HEK293 (cell line): ENCODE measurements around the gene PIGO.
A peak's percentile ranks its signal among the peaks of the same experiment; 100 is the strongest.

ENCODE experiments used
- CTCF ChIA-PET: fragments of 350-600 bp; formaldehyde crosslinking; extraction: SDS; loops from one replicate; lab custom pipeline; 2021; ENCODE audit warnings: antibody characterized with exemption; lab: Yijun Ruan, JAX
- POLR2A ChIA-PET: fragments of 300-600 bp; formaldehyde crosslinking; extraction: SDS; loops from one replicate; lab custom pipeline; 2020; ENCODE audit warnings: antibody characterized with exemption, inconsistent platforms; lab: Yijun Ruan, JAX
- H3K27ac ChIP-seq: fragments of 200-500 bp; sonication (Bioruptor generic); 2 replicates; pipeline ENCODE4 v1.5.1; 2014; ENCODE audit warnings: low read depth, low read length, control low read depth, inconsistent platforms; ENCODE audit errors: extremely low read depth
- H3K36me3 ChIP-seq, 2 experiments: fragments of 200-500 bp in 1 of 2; sonication (Bioruptor generic) in 1 of 2; 1 replicate in 1 of 2; 2 replicates in 1 of 2; pipeline ENCODE4 v1.5.1; 2014 to 2017; ENCODE audit warnings: inconsistent platforms in 2 of 2, low read length in 2 of 2; ENCODE audit not compliant: control insufficient read depth in 2 of 2, insufficient read depth in 1 of 2
- H3K4me1 ChIP-seq: fragments of 200-500 bp; sonication (Bioruptor generic); 2 replicates; pipeline ENCODE4 v1.5.1; 2014; ENCODE audit warnings: mild to moderate bottlenecking, low read length, inconsistent platforms; ENCODE audit not compliant: control insufficient read depth, insufficient read depth
- H3K4me3 ChIP-seq: 2 replicates; pipeline ENCODE4 v1.5.1; 2011; ENCODE audit warnings: low read depth, mild to moderate bottlenecking, control low read depth, low read length, moderate library complexity
- H3K9me3 ChIP-seq: fragments of 200-500 bp; sonication (Bioruptor generic); 2 replicates; pipeline ENCODE4 v1.5.1; 2014; ENCODE audit warnings: low read depth, low read length, inconsistent platforms; ENCODE audit not compliant: control insufficient read depth, insufficient read depth
- KLF1 ChIP-seq: fragments of 450-650 bp; formaldehyde crosslinking; IDR thresholded peaks from 2 replicates; pipeline ENCODE4 v1.5.1; 2016; ENCODE audit warnings: missing biosample characterization, missing genetic modification characterization
- KLF10 ChIP-seq: fragments of 450-650 bp; IDR thresholded peaks from 2 replicates; pipeline ENCODE4 v1.5.1; 2018; ENCODE audit warnings: missing biosample characterization, mild to moderate bottlenecking, missing genetic modification characterization
- PBX3 ChIP-seq: sonication (generic); formaldehyde crosslinking; IDR thresholded peaks from 2 replicates; pipeline ENCODE4 v1.8.1; 2022; ENCODE audit warnings: mild to moderate bottlenecking, moderate library complexity, missing genetic modification reagents
- SALL2 ChIP-seq: fragments of 450-650 bp; formaldehyde crosslinking; IDR thresholded peaks from 2 replicates; pipeline ENCODE4 v1.5.0; 2017; ENCODE audit warnings: missing biosample characterization, mild to moderate bottlenecking, missing genetic modification characterization, borderline replicate concordance
- SP7 ChIP-seq: fragments of 450-650 bp; formaldehyde crosslinking; IDR thresholded peaks from 2 replicates; pipeline ENCODE4 v1.5.1; 2016; ENCODE audit warnings: missing biosample characterization, missing genetic modification characterization
- WT1 ChIP-seq: fragments of 450-650 bp; formaldehyde crosslinking; IDR thresholded peaks from 2 replicates; pipeline ENCODE4 v1.5.1; 2016; ENCODE audit warnings: missing biosample characterization, missing genetic modification characterization
- YY2 ChIP-seq: fragments of 450-650 bp; formaldehyde crosslinking; IDR thresholded peaks from 2 replicates; pipeline ENCODE4 v1.5.1; 2016; ENCODE audit warnings: missing biosample characterization, missing genetic modification characterization
- ZBTB20 ChIP-seq: fragments of 450-650 bp; formaldehyde crosslinking; IDR thresholded peaks from 2 replicates; pipeline ENCODE4 v1.5.1; 2016; ENCODE audit warnings: missing biosample characterization, missing genetic modification characterization
- ZBTB48 ChIP-seq: fragments of 450-650 bp; formaldehyde crosslinking; IDR thresholded peaks from 2 replicates; pipeline ENCODE4 v1.5.1; 2016; ENCODE audit warnings: missing biosample characterization, missing genetic modification characterization
- ZBTB49 ChIP-seq: fragments of 450-650 bp; formaldehyde crosslinking; IDR thresholded peaks from 2 replicates; pipeline ENCODE4 v1.5.1; 2016; ENCODE audit warnings: missing biosample characterization, missing genetic modification characterization, low read depth
- ZNF169 ChIP-seq: fragments of 450-650 bp; formaldehyde crosslinking; IDR thresholded peaks from 2 replicates; pipeline ENCODE4 v1.5.1; 2016; ENCODE audit warnings: missing biosample characterization, missing genetic modification characterization
- ZNF174 ChIP-seq: fragments of 450-650 bp; formaldehyde crosslinking; IDR thresholded peaks from 2 replicates; pipeline ENCODE4 v1.5.0; 2017; ENCODE audit warnings: missing biosample characterization, mild to moderate bottlenecking, missing genetic modification characterization
- ZNF324 ChIP-seq: fragments of 450-650 bp; formaldehyde crosslinking; IDR thresholded peaks from 2 replicates; pipeline ENCODE4 v1.5.1; 2016; ENCODE audit warnings: missing biosample characterization, missing genetic modification characterization
- ZNF341 ChIP-seq: fragments of 450-650 bp; formaldehyde crosslinking; IDR thresholded peaks from 2 replicates; pipeline ENCODE4; 2016; ENCODE audit warnings: low read depth, missing biosample characterization, missing genetic modification characterization
- ZNF362 ChIP-seq: fragments of 450-650 bp; formaldehyde crosslinking; IDR thresholded peaks from 2 replicates; pipeline ENCODE4 v1.5.1; 2016; ENCODE audit warnings: missing biosample characterization, missing genetic modification characterization
- ZNF513 ChIP-seq: fragments of 450-650 bp; IDR thresholded peaks from 2 replicates; pipeline ENCODE4 v1.5.1; 2018; ENCODE audit warnings: missing biosample characterization, missing genetic modification characterization
- ZNF548 ChIP-seq: fragments of 450-650 bp; formaldehyde crosslinking; IDR thresholded peaks from 2 replicates; pipeline ENCODE4 v1.5.1; 2016; ENCODE audit warnings: missing biosample characterization, missing genetic modification characterization
- ZNF555 ChIP-seq: fragments of 450-650 bp; formaldehyde crosslinking; conservative IDR thresholded peaks from 2 replicates; pipeline ENCODE4 v1.5.1; 2017; ENCODE audit warnings: missing biosample characterization, mild to moderate bottlenecking, missing genetic modification characterization, inconsistent platforms
- ZNF561 ChIP-seq: fragments of 450-650 bp; IDR thresholded peaks from 2 replicates; pipeline ENCODE4 v1.5.1; 2018; ENCODE audit warnings: missing biosample characterization, missing genetic modification characterization, borderline replicate concordance
- ZNF600 ChIP-seq: fragments of 450-650 bp; formaldehyde crosslinking; IDR thresholded peaks from 2 replicates; pipeline ENCODE4 v1.5.1; 2016; ENCODE audit warnings: missing biosample characterization, missing genetic modification characterization
- ZNF621 ChIP-seq: fragments of 450-650 bp; formaldehyde crosslinking; IDR thresholded peaks from 2 replicates; pipeline ENCODE4 v1.5.1; 2017; ENCODE audit warnings: missing biosample characterization, missing genetic modification characterization
- ZNF629 ChIP-seq: fragments of 450-650 bp; formaldehyde crosslinking; IDR thresholded peaks from 2 replicates; pipeline ENCODE4 v1.5.1; 2017; ENCODE audit warnings: missing biosample characterization, missing genetic modification characterization
- ZNF645 ChIP-seq: fragments of 450-650 bp; formaldehyde crosslinking; IDR thresholded peaks from 2 replicates; pipeline ENCODE4; 2016; ENCODE audit warnings: missing biosample characterization, missing genetic modification characterization
- ZNF791 ChIP-seq: fragments of 450-650 bp; formaldehyde crosslinking; IDR thresholded peaks from 2 replicates; pipeline ENCODE4 v1.5.1; 2016; ENCODE audit warnings: missing biosample characterization, missing genetic modification characterization
- ZNF843 ChIP-seq: fragments of 450-650 bp; formaldehyde crosslinking; IDR thresholded peaks from 2 replicates; pipeline ENCODE4 v1.5.1; 2016; ENCODE audit warnings: missing biosample characterization, missing genetic modification characterization
- ZXDB ChIP-seq: fragments of 450-650 bp; formaldehyde crosslinking; IDR thresholded peaks from 2 replicates; pipeline ENCODE4 v1.5.1; 2016; ENCODE audit warnings: missing biosample characterization, missing genetic modification characterization

The PIGO gene

GRCh38 chr9:35079426-35080341 is 16.7 kb downstream of the PIGO start, which contains the start of gene FANCG (continued):
- TF ChIP-seq ZXDB (tag by site-specific recombination) = peak; percentile 86
- no peak for TF ChIP-seq ZBTB49
- TF ChIP-seq ZNF561 (tag by site-specific recombination) = peak; percentile 67; the same call in 1 of the 2 replicates
- no peak for TF ChIP-seq ZNF513
- TF ChIP-seq ZNF791 (tag by site-specific recombination) = no peak
- TF ChIP-seq ZNF341 (tag by site-specific recombination) = peak; percentile 86
- TF ChIP-seq ZBTB20 (tag by site-specific recombination) = peak; percentile 99
- TF ChIP-seq ZNF600 (tag by site-specific recombination) = peak; percentile 73; the same call in 1 of the 2 replicates
- no peak for TF ChIP-seq ZNF169 (tag by site-specific recombination)
- TF ChIP-seq ZNF362 (tag by site-specific recombination) = 0 out of 2 replicates have a peak, but pooled peaks have one; percentile 24
- 0 out of 2 replicates have a peak, but pooled peaks have one; percentile 28 for TF ChIP-seq YY2 (tag by site-specific recombination)
- TF ChIP-seq SP7 (tag by site-specific recombination) = peak; percentile 63
- TF ChIP-seq KLF10 (tag by site-specific recombination) = peak; percentile 96

- TF ChIP-seq PBX3 (CRISPR knock-in tag) (no peak), WT1 (no peak), ZNF621 (no peak), ZNF324 (tag by site-specific recombination) (no peak), ZNF629 (tag by site-specific recombination) (no peak), SALL2 (tag by site-specific recombination) (no peak), ZBTB48 (tag by site-specific recombination) (no peak), ZNF645 (tag by site-specific recombination) (no peak), ZNF600 (tag by site-specific recombination) (no peak), ZNF548 (tag by site-specific recombination) (no peak), ZNF555 (tag by site-specific recombination) (no peak), ZNF843 (no peak), ZNF174 (tag by site-specific recombination) (no peak), KLF1 (tag by site-specific recombination) (no peak)
- ChIA-PET POLR2A (interaction anchor here (1.0 to 4.5 kb wide), 14 partner anchors 9 to 654 kb away, joined by 3 to 73 read pairs (median 6); partner anchors contain the start of genes ATOSB, CREB3, PIGO and STOML2), CTCF (interaction anchor here (0.5 to 5.0 kb wide), 8 partner anchors 17 to 578 kb away, joined by 3 to 40 read pairs (median 4); partner anchors contain the start of gene PIGO)
- H3K4me1 ChIP-seq = no peaks in the 10 kb centered on the region
- peak overlapping the region; percentile 84 for H3K27ac ChIP-seq
- no peaks in the 10 kb centered on the region for H3K9me3 ChIP-seq
- peak overlapping the region; percentile 77 for H3K4me3 ChIP-seq
- H3K36me3 ChIP-seq = peaks cover 0 to 43% of the 10 kb centered on the region in 2 experiments; a peak in 1 of 3 replicates
Measured at GRCh38 chr9:35079041-35079425, 17.4 kb downstream of the PIGO start.
